ENCODE measurements around the gene KRTAP6-1.

The KRTAP6-1 gene, protein sequence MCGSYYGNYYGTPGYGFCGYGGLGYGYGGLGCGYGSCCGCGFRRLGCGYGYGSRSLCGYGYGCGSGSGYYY

DNA sequence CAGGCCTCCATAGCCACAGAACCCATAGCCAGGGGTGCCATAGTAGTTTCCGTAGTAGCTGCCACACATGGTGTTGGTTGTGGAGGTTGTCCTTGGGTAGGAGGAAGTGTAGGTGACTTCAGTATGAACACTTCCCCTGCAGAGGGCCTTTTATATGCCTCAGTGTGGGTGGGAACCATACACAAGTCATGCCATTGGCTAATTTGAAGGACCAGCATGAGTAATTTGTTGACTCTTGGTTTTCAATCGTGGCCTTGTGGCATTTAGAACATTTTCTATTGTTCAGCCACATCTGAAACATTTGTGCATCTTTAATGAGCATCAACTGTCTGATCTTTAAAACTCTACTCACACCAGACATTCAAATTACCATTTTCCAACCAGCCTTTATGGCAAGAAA, at the start of gene KRTAP6-1:
TSS of gene KRTAP6-1 (minus strand) at position 95 of the 400 bp plus-strand sequence. CDS start at position 69, 26 bp downstream.
- no peak for DNase-seq

DNA sequence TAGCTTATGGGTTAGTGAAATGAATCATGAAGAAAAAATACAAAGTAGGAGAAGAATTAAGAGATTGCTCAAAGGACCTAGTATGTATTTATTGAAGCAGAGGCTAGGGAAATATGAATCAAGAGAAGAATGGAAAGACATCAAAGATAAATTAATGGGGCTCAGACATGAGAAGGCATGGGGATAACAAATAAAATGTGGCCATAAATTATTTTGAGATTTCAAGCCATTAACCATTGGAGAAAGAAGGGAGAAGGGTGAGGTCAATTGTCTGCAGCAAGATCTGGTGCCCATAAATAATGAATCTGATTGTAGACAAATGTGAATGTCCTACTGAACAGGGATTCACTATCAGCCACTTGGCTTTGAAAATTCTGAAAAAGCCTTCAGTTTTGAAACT, 39.2 kb upstream of the KRTAP6-1 start:
- no peak for DNase-seq

DNA sequence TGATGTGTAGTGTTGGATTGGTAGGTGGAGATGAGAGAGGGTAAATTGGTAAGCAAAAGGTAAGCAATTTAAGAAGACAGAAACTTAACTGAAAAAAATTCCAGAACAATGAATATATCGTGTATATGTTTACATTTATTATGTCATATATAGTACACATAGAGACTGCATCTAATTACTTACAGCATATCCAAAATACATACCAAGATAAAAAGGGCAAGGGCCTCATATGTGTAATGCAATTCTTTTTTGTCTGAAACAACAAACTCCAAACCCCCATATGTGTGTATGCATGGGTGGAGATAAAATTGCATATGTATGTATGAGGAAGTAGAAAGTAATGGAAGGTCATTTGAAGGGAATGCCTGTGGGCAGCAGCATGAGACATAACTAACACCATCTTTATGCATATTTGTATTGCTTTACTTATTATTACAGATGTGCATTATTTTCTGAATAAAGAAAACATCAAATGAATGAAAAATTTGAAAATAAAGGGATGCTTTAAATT, 33.2 kb upstream of the KRTAP6-1 start:
- DNase-seq, result no peak

DNA sequence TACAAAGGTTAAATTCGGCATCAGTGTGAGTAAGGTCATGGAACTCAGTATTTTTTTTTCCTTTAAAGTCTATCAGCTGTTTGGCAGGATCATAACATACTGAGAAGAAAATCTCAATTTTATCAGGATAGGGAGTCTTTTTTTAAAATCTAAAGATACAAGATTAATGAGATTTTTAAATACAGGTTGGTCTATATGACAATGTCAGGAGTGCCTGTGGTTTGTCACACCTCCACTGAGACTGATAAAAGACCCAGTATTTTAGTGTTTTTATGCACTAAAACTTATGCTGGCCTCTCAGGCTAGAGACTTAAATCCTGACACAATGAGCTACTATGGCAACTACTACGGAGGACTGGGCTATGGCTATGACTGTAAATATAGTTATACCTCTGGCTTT, 28.8 kb upstream of the KRTAP6-1 start, which contains the start of gene KRTAP20-3:
TSS of gene KRTAP20-3 (plus strand) at position 301 of the 400 bp plus-strand sequence.
- DNase-seq, result no peak

DNA sequence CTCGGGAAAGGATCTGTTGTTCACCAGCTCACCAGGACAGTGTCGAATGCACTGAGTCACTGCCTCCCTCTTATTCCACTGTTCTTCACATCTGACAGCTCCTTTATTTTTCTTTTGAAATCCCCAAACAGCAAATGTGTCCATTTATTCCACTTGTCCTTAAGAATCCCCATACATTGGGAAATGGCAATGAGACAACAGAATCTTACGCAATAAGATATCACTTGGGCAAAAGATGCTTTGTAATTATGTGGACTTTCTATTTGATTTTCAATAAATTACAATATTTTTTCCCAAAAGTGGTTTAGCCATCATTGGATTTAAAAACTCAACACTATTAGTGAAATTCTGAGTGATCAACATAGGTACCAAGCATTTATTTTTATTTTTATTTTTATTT, 25.0 kb upstream of the KRTAP6-1 start:
- no peak for DNase-seq

DNA sequence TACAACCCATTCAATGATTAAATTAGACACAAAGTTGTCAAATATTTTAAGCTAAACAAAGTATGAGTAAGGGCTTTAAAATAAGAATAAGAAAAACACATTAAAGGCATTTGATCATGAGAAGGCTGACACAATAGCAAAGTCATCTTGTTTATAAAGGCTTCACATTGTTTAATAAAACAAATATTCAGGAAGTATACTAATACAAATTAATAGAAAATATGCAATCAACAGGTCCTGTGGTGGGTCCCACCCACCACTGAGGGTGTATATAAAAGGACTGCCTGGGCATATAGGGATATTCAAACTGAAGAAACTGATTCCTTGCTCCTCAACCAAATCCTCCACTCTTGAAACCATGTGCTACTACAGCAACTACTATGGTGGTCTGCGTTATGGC, 21.2 kb upstream of the KRTAP6-1 start, which contains the start of gene KRTAP20-2:
TSS of gene KRTAP20-2 (plus strand) at position 301 of the 400 bp plus-strand sequence. CDS start at position 359, 58 bp downstream.
- DNase-seq, result no peak

DNA sequence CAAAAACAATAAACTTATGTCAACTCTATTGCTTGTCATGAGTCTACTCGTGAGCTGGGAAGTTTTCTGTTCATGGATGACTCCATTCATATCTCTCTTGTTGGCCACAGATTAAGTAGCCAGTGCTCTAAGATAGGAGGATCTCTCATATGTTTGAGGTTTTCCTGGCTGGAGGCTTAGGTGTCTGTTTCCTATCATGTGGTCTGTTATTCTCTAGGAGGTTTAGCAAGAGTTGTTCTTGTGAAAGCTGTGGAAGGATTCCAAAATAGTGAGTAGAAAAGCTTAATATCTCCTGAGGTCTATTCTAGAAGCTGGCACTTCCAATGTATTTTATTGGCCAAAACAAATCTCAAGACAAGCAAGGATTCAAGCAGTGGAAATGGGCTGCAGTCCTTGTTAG, 15.5 kb upstream of the KRTAP6-1 start:
- DNase-seq, result no peak

DNA sequence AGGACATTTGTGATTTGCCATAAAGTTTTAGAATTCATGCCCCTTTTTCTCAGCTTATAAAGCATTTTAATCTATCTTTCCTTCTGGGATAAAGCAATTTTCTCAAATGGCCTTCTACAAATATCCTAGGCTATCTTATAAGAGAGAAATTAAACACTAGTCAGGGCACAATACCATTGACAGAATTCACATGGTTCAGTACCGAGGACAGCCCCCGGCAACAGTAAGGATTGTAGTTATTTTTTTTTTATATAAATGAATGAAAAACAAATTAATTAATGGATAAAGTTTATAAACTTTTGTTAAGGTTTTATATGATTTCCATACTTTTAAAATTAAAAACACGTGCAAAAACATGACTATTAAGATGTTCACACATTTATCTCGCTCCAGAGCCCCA, 14.4 kb upstream of the KRTAP6-1 start:
- no peak for DNase-seq

DNA sequence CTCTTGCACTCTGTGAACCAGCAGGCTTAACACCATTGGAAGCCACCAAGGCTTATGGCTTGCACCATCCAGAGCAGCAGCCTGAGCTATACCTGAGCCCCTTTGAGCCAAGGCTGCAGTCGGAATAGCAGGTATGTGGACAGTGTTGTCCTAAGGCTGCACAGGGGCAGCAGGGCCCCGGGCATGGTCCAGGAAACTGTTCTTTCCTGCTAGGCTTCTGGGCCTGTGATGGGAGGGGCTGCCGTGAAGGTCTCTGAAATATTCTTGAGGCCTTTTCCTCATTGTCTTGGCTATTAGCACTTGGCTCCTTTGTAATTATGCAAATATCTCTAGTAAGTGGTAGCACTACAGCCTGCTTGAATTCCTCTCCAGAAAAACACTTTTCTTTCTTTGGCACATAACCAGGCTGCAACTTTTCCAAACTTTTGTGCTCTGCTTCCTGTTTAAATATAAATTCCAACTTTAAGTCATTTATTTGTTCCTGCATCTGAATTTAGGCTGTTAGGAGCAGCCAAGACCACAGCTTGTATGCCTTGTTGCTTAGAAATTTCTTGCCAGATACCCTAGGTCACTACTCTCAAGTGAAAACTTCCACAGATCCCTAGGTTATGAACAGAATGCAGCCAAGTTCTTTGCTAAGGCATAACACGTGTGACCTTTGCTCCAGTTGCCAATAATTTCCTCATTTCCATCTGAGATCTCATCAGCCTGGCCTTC, 11.9 kb upstream of the KRTAP6-1 start:
- no peak for DNase-seq

DNA sequence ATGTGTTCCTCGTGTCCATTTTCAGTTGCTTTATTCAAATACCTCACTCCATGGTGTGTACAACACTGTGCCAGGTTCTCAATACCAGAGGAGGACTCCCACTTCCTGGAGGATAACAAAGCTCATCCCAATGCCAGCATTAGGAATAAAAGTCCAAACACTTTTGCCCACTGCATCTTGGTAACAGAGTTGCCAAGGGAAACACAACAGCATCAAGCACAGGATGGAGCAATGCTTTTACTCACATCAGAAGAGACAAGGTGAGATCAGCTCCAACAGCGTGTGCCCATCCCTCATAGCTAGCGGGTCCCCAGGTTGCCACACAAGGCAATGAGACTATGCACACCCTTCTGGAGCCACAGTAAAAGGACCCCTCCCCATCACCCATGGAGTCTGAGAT, 9.6 kb upstream of the KRTAP6-1 start:
- no peak for DNase-seq

DNA sequence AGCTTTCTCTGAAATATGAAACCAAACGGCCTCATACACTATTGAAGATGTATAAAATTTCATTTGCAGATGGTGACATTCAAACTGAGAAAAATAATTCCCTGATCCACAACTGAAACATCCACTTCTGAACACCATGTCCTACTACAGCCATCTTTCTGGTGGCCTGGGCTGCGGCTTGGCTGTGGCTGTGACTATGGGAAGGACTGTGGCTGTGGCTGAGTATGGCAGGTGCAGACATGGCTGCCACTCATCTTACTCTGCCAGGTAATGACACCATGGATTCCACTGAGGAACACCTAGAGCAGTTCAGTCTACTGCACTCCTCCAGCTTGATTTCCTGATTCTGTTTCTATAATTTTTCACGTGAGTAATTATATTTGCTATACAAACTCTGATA, 6.8 kb upstream of the KRTAP6-1 start, which contains the start of gene KRTAP20-4:
TSS of gene KRTAP20-4 (plus strand) at position 106 of the 400 bp plus-strand sequence.
- peak; percentile 6 for DNase-seq

DNA sequence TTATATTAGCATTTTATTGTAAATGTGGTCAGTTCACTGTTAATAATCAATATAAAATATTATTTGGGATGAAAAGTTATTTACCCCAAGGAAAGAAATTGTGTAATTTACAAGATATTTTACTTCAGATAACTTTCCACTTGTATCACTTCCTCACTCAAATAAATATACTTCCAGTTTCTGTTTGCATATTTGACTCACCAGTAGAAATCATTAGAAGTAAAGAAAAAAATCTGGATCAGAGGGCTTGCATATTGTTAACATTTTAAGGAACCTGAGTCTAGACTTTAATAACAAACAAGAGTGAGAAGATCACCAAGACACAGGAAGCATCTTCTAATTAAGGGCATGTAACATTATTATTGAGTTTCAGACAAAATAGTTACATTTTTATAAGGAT, 6.3 kb upstream of the KRTAP6-1 start:
- no peak for DNase-seq

DNA sequence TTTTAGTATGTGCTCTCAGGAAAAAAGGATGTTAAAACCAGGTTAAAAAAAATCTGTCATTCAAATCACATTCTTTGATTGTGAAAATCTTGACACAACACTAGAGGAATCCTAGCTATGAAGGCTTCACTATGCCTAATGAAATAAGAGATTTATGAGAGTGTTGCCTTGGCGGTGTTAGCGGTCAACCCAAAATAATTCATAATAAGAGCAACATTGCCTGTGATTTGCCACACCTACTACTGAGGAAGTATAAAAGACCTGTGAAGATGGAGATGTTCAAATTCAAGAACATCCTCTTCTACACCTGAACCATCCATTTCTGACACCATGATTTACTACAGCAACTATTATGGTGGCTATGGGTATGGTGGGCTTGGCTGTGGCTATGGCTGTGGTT, 2.4 kb upstream of the KRTAP6-1 start, which contains the start of gene KRTAP20-1:
TSS of gene KRTAP20-1 (plus strand) at position 301 of the 400 bp plus-strand sequence. CDS start at position 331, 30 bp downstream.
- no peak for DNase-seq

DNA sequence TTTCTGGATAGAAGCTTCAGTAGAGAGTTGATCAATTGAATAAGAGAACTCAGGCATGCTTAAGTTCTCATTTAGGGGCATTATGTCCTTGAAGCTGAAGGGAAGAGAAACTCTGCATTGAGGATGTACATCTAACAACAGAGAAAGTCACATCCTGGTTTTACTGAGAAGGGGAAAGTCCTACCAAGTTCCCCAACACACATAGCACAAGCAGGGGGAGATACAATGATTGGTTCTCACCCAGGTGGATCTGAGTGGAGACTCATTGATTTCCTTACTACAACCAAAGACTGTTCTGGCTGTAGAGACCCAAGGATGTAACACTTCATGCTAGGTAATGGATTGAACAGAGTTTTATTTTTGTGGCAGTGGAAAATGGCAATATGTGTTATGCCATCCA, 1.5 kb upstream of the KRTAP6-1 start:
- DNase-seq, result no peak

DNA sequence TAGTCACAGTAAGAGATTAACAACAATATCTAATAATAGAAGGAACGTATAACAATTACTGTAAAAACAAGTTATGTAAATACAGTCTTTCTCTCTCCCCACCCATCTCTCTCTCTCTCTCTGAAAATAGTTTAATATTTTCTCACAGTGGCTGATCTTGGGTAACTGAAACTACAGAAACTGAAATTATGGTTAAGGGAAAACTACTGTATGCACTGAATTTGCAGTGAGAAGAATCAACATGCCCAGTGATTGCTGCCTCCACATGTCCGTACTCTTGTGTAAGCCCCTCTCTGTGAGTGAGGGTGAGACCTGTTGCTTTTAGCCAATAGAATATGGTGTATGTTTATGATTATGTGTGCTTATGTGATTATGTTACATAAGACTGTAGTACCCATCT, 1.6 kb downstream of the KRTAP6-1 start:
- DNase-seq, result no peak

DNA sequence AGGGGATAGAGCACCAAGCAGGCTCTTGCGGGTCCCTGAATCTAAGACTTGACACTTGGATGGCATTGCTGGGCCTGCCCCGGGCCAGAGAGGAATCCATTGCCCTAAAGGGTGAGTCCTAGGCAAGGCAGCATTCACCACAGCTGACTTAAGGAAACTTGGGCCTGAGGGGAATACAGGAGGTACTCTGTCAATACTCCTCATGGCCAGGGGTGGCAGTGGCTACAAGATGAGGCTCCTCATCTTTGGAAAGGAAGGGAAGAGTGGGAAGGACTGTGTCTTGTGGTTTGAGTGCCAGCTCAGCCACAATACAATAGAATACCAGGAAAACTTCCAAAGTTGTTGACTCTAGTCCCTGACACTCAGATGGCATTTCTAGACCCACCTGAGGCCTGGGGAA, 7.8 kb downstream of the KRTAP6-1 start:
- no peak for DNase-seq

DNA sequence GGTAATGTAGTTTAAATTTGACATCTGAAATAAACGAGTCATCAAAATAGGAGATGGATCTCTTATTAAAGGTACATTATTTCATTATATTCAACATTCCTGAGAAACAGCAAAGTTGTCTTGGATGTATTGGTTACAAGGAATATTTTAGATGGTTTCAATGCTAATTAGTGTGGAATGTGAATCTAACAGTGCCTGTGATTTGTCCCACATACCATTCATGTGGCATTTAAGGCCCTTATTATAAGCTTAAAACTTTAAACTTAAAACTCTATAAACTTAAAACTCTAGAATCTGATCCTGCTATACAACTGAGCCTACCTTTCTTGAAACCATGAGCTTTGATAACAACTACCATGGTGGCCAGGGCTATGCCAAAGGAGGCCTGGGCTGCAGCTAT, 12.9 kb downstream of the KRTAP6-1 start, which contains the start of gene KRTAP22-1:
TSS of gene KRTAP22-1 (plus strand) at position 301 of the 400 bp plus-strand sequence.
- no peak for DNase-seq

DNA sequence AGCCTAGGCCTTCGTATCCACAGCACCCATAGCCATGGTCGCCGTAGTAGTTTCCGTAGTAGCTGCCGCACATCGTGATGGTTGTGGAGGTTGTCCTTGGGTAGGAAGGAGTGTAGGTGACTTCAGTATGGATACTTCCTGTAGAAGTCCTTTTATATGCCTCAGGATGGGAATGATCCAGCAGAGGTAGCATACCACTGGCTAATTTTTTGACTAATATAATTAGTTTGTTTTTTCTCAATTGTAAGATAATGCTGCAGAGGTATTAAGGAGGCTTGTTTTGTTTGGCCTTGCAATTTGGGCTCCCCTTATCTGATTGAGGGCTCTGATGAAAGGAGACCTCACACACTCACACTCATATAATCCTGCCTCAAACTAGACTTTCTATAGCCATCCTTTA, 14.9 kb downstream of the KRTAP6-1 start, which contains the start of gene KRTAP6-2:
TSS of gene KRTAP6-2 (minus strand) at position 101 of the 400 bp plus-strand sequence. CDS start at position 73, 28 bp downstream.
- DNase-seq, result no peak

DNA sequence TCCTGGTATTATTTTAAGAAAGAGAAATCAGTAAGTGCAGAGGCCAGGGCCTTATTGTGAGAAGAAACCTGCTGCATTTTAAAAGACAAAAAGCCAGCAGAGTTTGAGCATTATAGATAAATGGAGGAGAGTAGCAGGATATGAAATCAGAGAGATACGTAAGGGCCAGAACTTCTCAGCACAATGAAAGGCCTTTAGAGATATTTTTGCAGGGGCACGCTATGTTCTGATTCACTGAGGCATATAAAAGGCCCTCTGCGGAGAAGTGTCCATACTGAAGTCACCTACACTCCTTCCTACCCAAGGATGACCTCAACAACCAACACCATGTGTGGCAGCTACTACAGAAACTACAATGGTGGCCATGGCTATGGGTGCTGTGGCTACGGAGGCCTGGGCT, 21.6 kb downstream of the KRTAP6-1 start, which contains the start of gene KRTAP6-3:
TSS of gene KRTAP6-3 (plus strand) at position 301 of the 400 bp plus-strand sequence. CDS start at position 307, 6 bp downstream.
- DNase-seq, result no peak

DNA sequence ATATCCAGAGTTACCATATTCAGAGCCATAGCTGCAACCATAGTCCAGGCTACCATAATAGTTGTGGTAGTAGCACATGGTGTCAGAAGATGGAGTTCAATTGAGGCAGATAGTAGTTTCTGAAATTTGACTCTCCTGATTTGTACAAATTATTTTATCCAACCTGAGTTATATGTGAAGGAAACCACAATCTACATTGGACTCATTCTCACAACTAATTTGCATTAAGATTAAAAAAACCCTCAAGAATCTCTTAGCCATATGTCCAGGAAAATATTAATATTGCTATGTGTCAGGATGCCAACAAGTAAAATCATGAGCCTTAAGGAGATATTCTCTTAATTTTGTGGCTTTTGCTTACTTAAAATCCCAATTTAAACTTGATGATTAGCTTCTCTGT, 23.4 kb downstream of the KRTAP6-1 start, which contains the start of gene KRTAP22-2:
TSS of gene KRTAP22-2 (minus strand) at position 101 of the 400 bp plus-strand sequence.
- DNase-seq, result no peak

DNA sequence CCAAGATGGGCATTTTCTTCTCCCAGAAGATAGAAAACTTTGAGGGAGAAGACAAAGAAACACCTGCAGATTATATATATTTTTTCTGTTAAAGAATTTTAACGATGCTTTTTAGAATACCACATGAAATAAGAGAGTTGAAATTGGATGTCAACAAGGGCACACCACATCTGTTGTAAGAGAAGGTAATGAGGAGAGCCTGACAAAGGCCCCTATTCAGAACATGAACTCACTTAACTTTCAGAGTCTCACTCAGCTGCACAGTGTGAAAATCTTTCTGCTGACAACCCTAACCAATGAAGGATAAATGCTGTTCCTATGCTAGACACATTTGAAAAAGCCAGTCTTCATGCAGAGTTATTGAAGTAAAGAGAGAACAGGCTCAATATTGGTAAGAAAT, 30.9 kb downstream of the KRTAP6-1 start:
- DNase-seq, result no peak

DNA sequence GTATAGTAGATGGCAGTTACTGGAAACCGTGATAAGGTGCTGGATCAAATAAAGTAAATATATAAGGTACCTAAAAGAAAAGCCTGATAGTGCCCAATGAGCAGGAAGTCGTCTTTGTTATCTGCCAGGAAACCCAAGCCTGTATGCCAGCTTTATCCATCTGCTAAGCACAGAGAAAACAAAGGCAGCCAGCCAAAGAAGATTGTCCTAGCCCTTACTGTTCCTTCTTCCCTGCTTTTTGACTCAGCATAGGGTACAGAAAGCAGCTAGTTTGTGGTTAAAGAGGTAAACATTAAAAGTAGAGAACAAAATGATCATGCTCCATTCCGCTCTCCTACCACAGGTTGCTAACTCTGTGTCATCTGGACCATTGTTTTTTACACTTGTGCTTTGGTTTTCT, 33.6 kb downstream of the KRTAP6-1 start:
- DNase-seq, result no peak

DNA sequence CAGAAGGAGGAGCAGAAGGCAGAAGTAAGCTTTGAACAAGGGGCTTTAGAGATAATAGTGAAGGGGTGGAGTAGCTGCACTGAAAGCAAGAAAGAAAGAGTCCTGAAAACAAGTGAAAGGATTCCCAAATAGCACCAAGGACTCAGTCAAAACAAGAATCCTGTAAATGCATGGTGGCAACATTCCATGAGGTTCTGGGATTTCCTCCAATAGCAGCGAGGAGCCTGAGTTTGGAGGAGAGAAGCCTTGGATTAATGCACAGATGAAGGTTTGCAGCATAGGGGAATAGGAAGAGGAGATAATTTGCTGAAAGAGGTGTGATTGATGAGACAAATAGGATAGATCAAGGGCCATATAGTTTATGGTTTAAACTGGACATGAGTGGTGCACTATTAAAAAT, 34.4 kb downstream of the KRTAP6-1 start:
- no peak for DNase-seq

DNA sequence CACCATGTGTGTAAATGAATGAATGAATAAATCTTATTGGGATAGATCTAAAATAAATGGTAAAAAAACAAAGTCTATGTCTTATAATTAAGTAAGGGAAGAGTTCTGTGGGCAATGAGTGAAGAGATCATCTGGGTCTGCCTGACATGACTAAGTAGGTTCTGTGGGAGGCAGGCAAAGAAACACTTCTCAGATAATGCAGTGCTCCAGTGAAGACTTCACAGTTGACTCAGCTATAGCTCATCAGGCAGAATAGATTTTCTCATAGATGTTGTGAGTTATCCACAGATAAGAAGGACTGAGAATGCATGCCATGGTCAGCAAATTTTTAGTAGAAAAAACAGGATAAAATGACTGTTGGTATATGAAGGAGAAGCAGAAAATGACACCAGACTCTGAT, 36.0 kb downstream of the KRTAP6-1 start:
- peak; percentile 15 for DNase-seq
